ENCODE measurements around the gene FRY. TPM values are rescaled to one million over a fixed set of nuclear protein-coding genes. Genes with fewer than 3 reads are reported as not detected.
"Not testable (repeated sequence)": the region's sequence is repeated elsewhere in the genome, so short reads cannot be mapped to it uniquely, and the experiment has no call there.

Gene FRY
- total RNA-seq, 1 experiment from 2014 or later: 4.7 TPM

- H3K4me3 ChIP-seq: no peak overlapping the region
- peaks cover 33% of the 10 kb centered on the region for H3K4me1 ChIP-seq (replicated peaks; ENCODE audit: insufficient read depth)
- no peak for DNase-seq
- ChIA-PET CTCF (no interaction called here), POLR2A (ENCODE audit: unreplicated experiment) (no interaction called here)
- intact Hi-C loops (cut with micrococcal nuclease; ENCODE audit: unreplicated experiment): loop anchor here (5.0 to 10.0 kb wide), 3 partner anchors 69 to 318 kb away; partner anchors contain the start of genes BRCA2 and ZAR1L
- H3K9me2 ChIP-seq (ENCODE audit: insufficient read depth): no peaks in the 10 kb centered on the region
- no TSS peak for BruUV-seq (replicated peaks)
- no peaks in the 10 kb centered on the region for H3K36me3 ChIP-seq (ENCODE audit: low read depth)
- TF ChIP-seq EZH2 (IDR thresholded peaks at IDR 0.05; ENCODE audit: low read depth): no peak
- TF ChIP-seq CTCF (conservative IDR thresholded peaks at IDR 0.05): no peak
- H3K27me3 ChIP-seq (ENCODE audit: insufficient read depth, low read depth): no peaks in the 10 kb centered on the region
- H3K4me2 ChIP-seq: no peak overlapping the region
- 0 out of 2 replicates have a peak overlapping the region, but pooled peaks have one; percentile 28 for H2AFZ ChIP-seq
- H3F3A ChIP-seq (ENCODE audit: insufficient read depth, low read depth): peaks cover 11% of the 10 kb centered on the region; the same call in 1 of the 2 replicates
- no peak overlapping the region for H3K27ac ChIP-seq
- H3K79me2 ChIP-seq (ENCODE audit: low read depth): no peaks in the 10 kb centered on the region
- no peaks in the 10 kb centered on the region for H3K9me3 ChIP-seq (ENCODE audit: insufficient read depth, low read depth)
- no peaks in the 10 kb centered on the region for H4K20me1 ChIP-seq (ENCODE audit: insufficient read depth)
Measured at GRCh38 chr13:31996601-31997000, 35.0 kb upstream of the FRY start.

DNA sequence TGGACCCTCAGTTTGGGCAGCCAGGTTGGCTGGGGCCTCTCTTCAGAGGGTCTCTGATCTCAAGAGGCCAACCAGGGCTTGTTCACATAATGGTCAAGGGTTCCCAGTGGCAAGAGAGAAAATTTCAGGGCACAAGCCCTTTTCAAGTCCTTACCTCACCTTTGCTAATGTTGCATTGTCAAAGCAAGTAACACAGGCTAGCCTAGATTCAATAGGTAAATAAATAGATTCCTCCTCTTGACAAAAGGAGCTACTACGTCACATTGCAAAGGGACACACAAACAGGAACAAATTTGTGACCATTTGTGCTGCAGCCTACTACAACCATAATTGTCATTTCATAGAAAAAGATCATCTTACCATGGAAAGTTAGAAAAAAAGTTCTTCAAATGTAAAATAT lies 33.9 kb upstream of the FRY start:
- Histone ChIP-seq H3K4me2 (peak overlapping the region; percentile 46), H3F3A (ENCODE audit: insufficient read depth, low read depth) (peaks cover 11% of the 10 kb centered on the region; the same call in 1 of the 2 replicates), H3K4me3 (no peak overlapping the region), H3K27me3 (ENCODE audit: insufficient read depth, low read depth) (no peaks in the 10 kb centered on the region), H3K36me3 (ENCODE audit: low read depth) (no peaks in the 10 kb centered on the region), H3K4me1 (replicated peaks; ENCODE audit: insufficient read depth) (peaks cover 33% of the 10 kb centered on the region), H3K79me2 (ENCODE audit: low read depth) (no peaks in the 10 kb centered on the region), H2AFZ (no peak overlapping the region), H3K27ac (peak overlapping the region; percentile 9; the same call in 1 of the 2 replicates), H3K9me2 (ENCODE audit: insufficient read depth) (no peaks in the 10 kb centered on the region), H4K20me1 (ENCODE audit: insufficient read depth) (no peaks in the 10 kb centered on the region), H3K9me3 (ENCODE audit: insufficient read depth, low read depth) (no peaks in the 10 kb centered on the region)
- ChIA-PET CTCF (interaction anchor here (0.6 kb wide), 1 partner anchor 88 kb away, joined by 3 read pairs; no protein-coding TSS in a partner anchor), POLR2A (ENCODE audit: unreplicated experiment) (interaction anchor here (0.5 to 0.7 kb wide), 3 partner anchors 31 to 1828 kb away, joined by 3 to 10 read pairs (median 3); no protein-coding TSS in a partner anchor)
- TF ChIP-seq CTCF (conservative IDR thresholded peaks at IDR 0.05): no peak
- TF ChIP-seq EZH2 (IDR thresholded peaks at IDR 0.05; ENCODE audit: low read depth): no peak
- intact Hi-C loops (cut with micrococcal nuclease; ENCODE audit: unreplicated experiment): loop anchor here (5.0 to 10.0 kb wide), 3 partner anchors 70 to 317 kb away; partner anchors contain the start of genes BRCA2 and ZAR1L
- BruUV-seq (replicated peaks): no TSS peak
- DNase-seq: no peak

DNA sequence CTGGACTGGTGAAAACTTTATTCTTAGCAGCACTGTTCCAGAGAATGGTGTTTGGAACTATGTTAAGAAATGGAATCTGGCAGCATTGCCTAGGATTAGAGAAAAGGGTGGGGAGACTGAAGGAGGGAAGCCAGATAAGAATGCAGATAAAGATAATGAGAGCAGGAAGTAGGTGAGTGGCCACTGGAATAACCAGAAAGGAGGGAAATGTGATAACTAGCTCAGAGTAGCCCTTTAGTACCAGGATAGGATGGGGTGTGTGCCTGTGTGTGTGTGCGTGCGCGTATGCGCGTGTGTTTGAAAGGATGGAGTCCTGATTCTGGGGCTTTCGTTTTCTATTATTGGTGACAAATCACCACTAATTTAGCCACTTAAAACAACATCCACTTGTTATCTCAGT lies 33.4 kb upstream of the FRY start:
- peak; percentile 43 to 70 for DNase-seq
- no TSS peak for BruUV-seq (replicated peaks)
- no peaks in the 10 kb centered on the region for H3K27me3 ChIP-seq (ENCODE audit: insufficient read depth, low read depth)
- peaks cover 11% of the 10 kb centered on the region; the same call in 1 of the 2 replicates for H3F3A ChIP-seq (ENCODE audit: insufficient read depth, low read depth)
- H4K20me1 ChIP-seq (ENCODE audit: insufficient read depth): no peaks in the 10 kb centered on the region
- peaks cover 33% of the 10 kb centered on the region for H3K4me1 ChIP-seq (replicated peaks; ENCODE audit: insufficient read depth)
- intact Hi-C loops (cut with micrococcal nuclease; ENCODE audit: unreplicated experiment): loop anchor here (5.0 to 10.0 kb wide), 3 partner anchors 71 to 317 kb away; partner anchors contain the start of genes BRCA2 and ZAR1L
- H3K9me3 ChIP-seq (ENCODE audit: insufficient read depth, low read depth): no peaks in the 10 kb centered on the region
- TF ChIP-seq CTCF (conservative IDR thresholded peaks at IDR 0.05): no peak
- no peak for TF ChIP-seq EZH2 (IDR thresholded peaks at IDR 0.05; ENCODE audit: low read depth)
- no peaks in the 10 kb centered on the region for H3K36me3 ChIP-seq (ENCODE audit: low read depth)
- no peak overlapping the region for H2AFZ ChIP-seq
- ChIA-PET CTCF (interaction anchor here (0.6 kb wide), 1 partner anchor 88 kb away, joined by 3 read pairs; no protein-coding TSS in a partner anchor), POLR2A (ENCODE audit: unreplicated experiment) (interaction anchor here (0.5 to 0.7 kb wide), 4 partner anchors 30 to 1827 kb away, joined by 3 to 10 read pairs (median 3); no protein-coding TSS in a partner anchor)
- H3K27ac ChIP-seq: no peak overlapping the region
- H3K9me2 ChIP-seq (ENCODE audit: insufficient read depth): no peaks in the 10 kb centered on the region
- H3K4me3 ChIP-seq: no peak overlapping the region
- H3K79me2 ChIP-seq (ENCODE audit: low read depth): no peaks in the 10 kb centered on the region
- peak overlapping the region; percentile 27 for H3K4me2 ChIP-seq

GRCh38 chr13:32000754-32001153 lies 30.8 kb upstream of the FRY start:
- BruUV-seq (replicated peaks); POLR2A ChIA-PET (ENCODE audit: unreplicated experiment); DNase-seq; H3K4me2 ChIP-seq; H3K79me2 ChIP-seq (ENCODE audit: low read depth); intact Hi-C loops (cut with micrococcal nuclease; ENCODE audit: unreplicated experiment); H3K4me3 ChIP-seq; H3K27ac ChIP-seq; H3K36me3 ChIP-seq (ENCODE audit: low read depth); H3K9me3 ChIP-seq (ENCODE audit: insufficient read depth, low read depth); H3K27me3 ChIP-seq (ENCODE audit: insufficient read depth, low read depth); H3K9me2 ChIP-seq (ENCODE audit: insufficient read depth); H2AFZ ChIP-seq; H4K20me1 ChIP-seq (ENCODE audit: insufficient read depth): not testable (repeated sequence)
- peaks cover 11% of the 10 kb centered on the region; the same call in 1 of the 2 replicates for H3F3A ChIP-seq (ENCODE audit: insufficient read depth, low read depth)
- CTCF ChIA-PET: interaction anchor here (0.7 kb wide), 1 partner anchor 38 kb away, joined by 3 read pairs; no protein-coding TSS in a partner anchor
- peaks cover 39% of the 10 kb centered on the region for H3K4me1 ChIP-seq (replicated peaks; ENCODE audit: insufficient read depth)

Data from PC-9 (cell line).